ENCODE measurements around the gene ADORA3. TPM values are rescaled to one million over a fixed set of nuclear protein-coding genes. Genes with fewer than 3 reads are reported as not detected.

Gene ADORA3
- total and polyA plus RNA-seq, 7 donors = 0.45 to 2.1 (median 1.2) TPM

GRCh38 chr1:111467865-111468716 lies 35.3 kb downstream of the ADORA3 start:
- peaks cover 16 to 79% of the 10 kb centered on the region in 2 donors for H3K36me3 ChIP-seq (ENCODE audit: insufficient read depth in 1 of 2, low read depth in 1 of 2)
- no peaks in the 10 kb centered on the region for H3K9me3 ChIP-seq
- TF ChIP-seq, protein P1, sequence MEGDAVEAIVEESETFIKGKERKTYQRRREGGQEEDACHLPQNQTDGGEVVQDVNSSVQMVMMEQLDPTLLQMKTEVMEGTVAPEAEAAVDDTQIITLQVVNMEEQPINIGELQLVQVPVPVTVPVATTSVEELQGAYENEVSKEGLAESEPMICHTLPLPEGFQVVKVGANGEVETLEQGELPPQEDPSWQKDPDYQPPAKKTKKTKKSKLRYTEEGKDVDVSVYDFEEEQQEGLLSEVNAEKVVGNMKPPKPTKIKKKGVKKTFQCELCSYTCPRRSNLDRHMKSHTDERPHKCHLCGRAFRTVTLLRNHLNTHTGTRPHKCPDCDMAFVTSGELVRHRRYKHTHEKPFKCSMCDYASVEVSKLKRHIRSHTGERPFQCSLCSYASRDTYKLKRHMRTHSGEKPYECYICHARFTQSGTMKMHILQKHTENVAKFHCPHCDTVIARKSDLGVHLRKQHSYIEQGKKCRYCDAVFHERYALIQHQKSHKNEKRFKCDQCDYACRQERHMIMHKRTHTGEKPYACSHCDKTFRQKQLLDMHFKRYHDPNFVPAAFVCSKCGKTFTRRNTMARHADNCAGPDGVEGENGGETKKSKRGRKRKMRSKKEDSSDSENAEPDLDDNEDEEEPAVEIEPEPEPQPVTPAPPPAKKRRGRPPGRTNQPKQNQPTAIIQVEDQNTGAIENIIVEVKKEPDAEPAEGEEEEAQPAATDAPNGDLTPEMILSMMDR (IDR thresholded peaks at IDR 0.05) = no peak
- no peaks in the 10 kb centered on the region for H3K4me1 ChIP-seq
- no peaks in the 10 kb centered on the region for H3K27me3 ChIP-seq (ENCODE audit: insufficient read depth in 3 of 3, low read length in 2 of 3)
- intact Hi-C loops (cut with DNase I) = no loop called here
- DNase-seq = no peak
- WGBS, 3 donors = 91 to 94% (median 93%) methylated on average over 2 of the region's 2 CpGs
- H3K27ac ChIP-seq = no peak overlapping the region
- no peak overlapping the region for H3K4me3 ChIP-seq
- no peak for ATAC-seq

DNA sequence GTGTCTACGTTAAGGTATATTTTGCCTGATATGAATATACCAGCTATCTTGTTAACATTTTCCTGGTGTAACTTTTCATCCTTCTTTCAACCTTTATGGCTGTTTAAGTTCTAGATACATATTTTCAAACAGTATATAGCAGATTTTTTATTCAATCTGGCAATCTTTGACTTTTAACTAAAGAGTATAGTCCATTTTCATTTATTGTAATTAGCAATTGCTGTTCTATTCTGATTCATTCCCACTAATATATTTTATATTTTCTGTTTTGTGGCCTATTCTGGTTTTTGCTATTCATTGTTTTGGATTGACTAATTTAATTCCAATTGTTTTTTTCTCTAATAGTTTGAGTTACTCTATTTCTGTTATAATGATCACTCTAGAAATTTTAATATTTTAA lies 37.0 kb downstream of the ADORA3 start:
- no peak overlapping the region for H3K27ac ChIP-seq
- intact Hi-C loops (cut with DNase I) = no loop called here
- 0 to 3% (median 0%) methylated on average over 1 of the region's 1 CpG for WGBS, 3 donors
- no peaks in the 10 kb centered on the region for H3K9me3 ChIP-seq
- H3K4me3 ChIP-seq = no peak overlapping the region
- no peak for DNase-seq
- peaks cover 22 to 79% of the 10 kb centered on the region in 2 donors for H3K36me3 ChIP-seq (ENCODE audit: insufficient read depth in 1 of 2, low read depth in 1 of 2)
- no peaks in the 10 kb centered on the region for H3K27me3 ChIP-seq (ENCODE audit: insufficient read depth in 3 of 3, low read length in 2 of 3)
- ATAC-seq = no peak
- TF ChIP-seq, protein P1 (IDR thresholded peaks at IDR 0.05) = no peak
- H3K4me1 ChIP-seq = no peaks in the 10 kb centered on the region

GRCh38 chr1:111465754-111466153 lies 37.7 kb downstream of the ADORA3 start:
- no peak overlapping the region for H3K27ac ChIP-seq
- intact Hi-C loops (cut with DNase I) = no loop called here
- H3K4me1 ChIP-seq = no peaks in the 10 kb centered on the region
- peaks cover 24 to 79% of the 10 kb centered on the region in 2 donors for H3K36me3 ChIP-seq (ENCODE audit: insufficient read depth in 1 of 2, low read depth in 1 of 2)
- TF ChIP-seq, protein P1 (IDR thresholded peaks at IDR 0.05) = no peak
- no peaks in the 10 kb centered on the region for H3K27me3 ChIP-seq (ENCODE audit: insufficient read depth in 3 of 3, low read length in 2 of 3)
- no peaks in the 10 kb centered on the region for H3K9me3 ChIP-seq
- ATAC-seq (no peak), DNase-seq (no peak)
- no peak overlapping the region for H3K4me3 ChIP-seq
- 95 to 98% (median 95%) methylated on average over 2 of the region's 2 CpGs for WGBS, 3 donors

DNA sequence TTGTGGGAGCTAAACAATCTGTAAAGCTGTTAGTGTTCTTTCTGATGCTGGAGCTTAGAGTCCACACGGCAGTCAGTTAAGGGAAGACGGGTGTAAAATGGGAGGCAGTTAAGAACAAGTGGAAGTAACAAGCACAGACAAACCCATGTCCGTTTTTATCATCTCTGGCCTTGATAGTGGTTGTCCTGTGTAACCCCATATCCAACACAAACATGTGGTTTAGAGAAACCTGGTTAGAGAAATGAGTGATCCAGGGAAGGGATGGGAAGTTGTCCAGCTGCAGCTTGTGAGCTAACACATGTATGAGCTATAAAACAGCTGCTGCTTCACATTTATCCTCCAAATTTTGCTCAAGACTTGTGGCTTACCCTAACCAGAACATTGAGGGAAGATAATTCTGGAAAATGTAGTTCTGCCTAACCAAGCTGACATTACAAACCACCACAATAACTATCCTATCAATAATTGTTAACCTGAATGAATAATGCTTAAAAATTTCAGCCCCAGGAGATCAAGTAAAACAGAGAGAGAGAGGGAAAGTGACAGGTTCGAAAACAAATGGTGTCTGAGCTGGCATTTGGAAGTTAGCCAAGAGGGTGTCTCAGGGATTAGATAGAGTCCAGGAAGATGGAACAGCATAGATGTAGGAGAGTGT lies 40.3 kb downstream of the ADORA3 start:
- DNase-seq (no peak), ATAC-seq (peak in 2 of 4 donors; percentile 42 to 70)
- WGBS, 3 donors = 52 to 58% (median 54%) methylated on average over 4 of the region's 4 CpGs
- no peaks in the 10 kb centered on the region for H3K9me3 ChIP-seq
- H3K36me3 ChIP-seq (ENCODE audit: insufficient read depth in 1 of 2, low read depth in 1 of 2) = peaks cover 16 to 79% of the 10 kb centered on the region in 2 donors
- no peaks in the 10 kb centered on the region for H3K27me3 ChIP-seq (ENCODE audit: insufficient read depth in 3 of 3, low read length in 2 of 3)
- H3K27ac ChIP-seq = peak overlapping the region; percentile 10
- TF ChIP-seq, protein P1 (IDR thresholded peaks at IDR 0.05) = no peak
- intact Hi-C loops (cut with DNase I) = no loop called here
- no peak overlapping the region for H3K4me3 ChIP-seq
- H3K4me1 ChIP-seq = no peaks in the 10 kb centered on the region
